ENCODE data around the gene TMX2. TPM values are rescaled to one million over a fixed set of nuclear protein-coding genes. Genes with fewer than 3 reads are reported as not detected.

Gene TMX2
- total and polyA plus RNA-seq, 9 of the 15 experiments (the other 6 are each of a cell fraction or from before 2014, with no cell fraction given): 176 to 433 (median 227) TPM

GRCh38 chr11:57667117-57667735 lies 45.2 kb upstream of the TMX2 start (continued):
- TF ChIP-seq CHD7 (IDR thresholded peaks at IDR 0.05; ENCODE audit: low read depth, low read length) (no peak), SAP30 (IDR thresholded peaks at IDR 0.05; ENCODE audit: borderline replicate concordance, insufficient read depth, low read depth, low read length, poor library complexity, severe bottlenecking) (no peak), ZNF239 (CRISPR knock-in tag; IDR thresholded peaks at IDR 0.05) (no peak), NBN (IDR thresholded peaks at IDR 0.05; ENCODE audit: low read depth) (no peak; the same call in 1 of the 2 replicates), ELK1 (CRISPR knock-in tag; IDR thresholded peaks at IDR 0.05) (no peak), CHD2 (IDR thresholded peaks at IDR 0.05; ENCODE audit: low read depth, low read length) (no peak)
- TF ChIP-seq, protein P1, sequence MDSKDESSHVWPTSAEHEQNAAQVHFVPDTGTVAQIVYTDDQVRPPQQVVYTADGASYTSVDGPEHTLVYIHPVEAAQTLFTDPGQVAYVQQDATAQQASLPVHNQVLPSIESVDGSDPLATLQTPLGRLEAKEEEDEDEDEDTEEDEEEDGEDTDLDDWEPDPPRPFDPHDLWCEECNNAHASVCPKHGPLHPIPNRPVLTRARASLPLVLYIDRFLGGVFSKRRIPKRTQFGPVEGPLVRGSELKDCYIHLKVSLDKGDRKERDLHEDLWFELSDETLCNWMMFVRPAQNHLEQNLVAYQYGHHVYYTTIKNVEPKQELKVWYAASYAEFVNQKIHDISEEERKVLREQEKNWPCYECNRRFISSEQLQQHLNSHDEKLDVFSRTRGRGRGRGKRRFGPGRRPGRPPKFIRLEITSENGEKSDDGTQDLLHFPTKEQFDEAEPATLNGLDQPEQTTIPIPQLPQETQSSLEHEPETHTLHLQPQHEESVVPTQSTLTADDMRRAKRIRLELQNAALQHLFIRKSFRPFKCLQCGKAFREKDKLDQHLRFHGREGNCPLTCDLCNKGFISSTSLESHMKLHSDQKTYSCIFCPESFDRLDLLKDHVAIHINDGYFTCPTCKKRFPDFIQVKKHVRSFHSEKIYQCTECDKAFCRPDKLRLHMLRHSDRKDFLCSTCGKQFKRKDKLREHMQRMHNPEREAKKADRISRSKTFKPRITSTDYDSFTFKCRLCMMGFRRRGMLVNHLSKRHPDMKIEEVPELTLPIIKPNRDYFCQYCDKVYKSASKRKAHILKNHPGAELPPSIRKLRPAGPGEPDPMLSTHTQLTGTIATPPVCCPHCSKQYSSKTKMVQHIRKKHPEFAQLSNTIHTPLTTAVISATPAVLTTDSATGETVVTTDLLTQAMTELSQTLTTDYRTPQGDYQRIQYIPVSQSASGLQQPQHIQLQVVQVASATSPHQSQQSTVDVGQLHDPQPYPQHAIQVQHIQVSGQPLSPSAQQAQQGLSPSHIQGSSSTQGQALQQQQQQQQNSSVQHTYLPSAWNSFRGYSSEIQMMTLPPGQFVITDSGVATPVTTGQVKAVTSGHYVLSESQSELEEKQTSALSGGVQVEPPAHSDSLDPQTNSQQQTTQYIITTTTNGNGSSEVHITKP (IDR thresholded peaks at IDR 0.05; ENCODE audit: partially characterized antibody): peak; percentile 100
- TF ChIP-seq, protein P2, sequence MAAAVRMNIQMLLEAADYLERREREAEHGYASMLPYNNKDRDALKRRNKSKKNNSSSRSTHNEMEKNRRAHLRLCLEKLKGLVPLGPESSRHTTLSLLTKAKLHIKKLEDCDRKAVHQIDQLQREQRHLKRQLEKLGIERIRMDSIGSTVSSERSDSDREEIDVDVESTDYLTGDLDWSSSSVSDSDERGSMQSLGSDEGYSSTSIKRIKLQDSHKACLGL (CRISPR knock-in tag; IDR thresholded peaks at IDR 0.05; ENCODE audit: borderline replicate concordance, poor library complexity, severe bottlenecking): no peak
